22Rv1 (cell line): Measurements from ENCODE around the gene GALM.

Experiments
- H3K27ac ChIP-seq: fragments of 450-650 bp; 2 replicates; pipeline ENCODE4 v1.5.1; 2017
- CTCF ChIP-seq: fragments of 450-650 bp; IDR thresholded peaks from 2 replicates; pipeline ENCODE4 v1.5.1; 2017; ENCODE audit warnings: mild to moderate bottlenecking
- ZFX ChIP-seq: fragments of 450-650 bp; IDR thresholded peaks from 2 replicates; pipeline ENCODE4 v1.6.1; 2017; ENCODE audit warnings: antibody characterized with exemption, borderline replicate concordance

The GALM gene

GRCh38 chr2:38665854-38666555 lies at the start of gene GALM:
TSS of gene GALM (plus strand) at chr2:38666114. CDS start at chr2:38666162, 48 bp downstream.
- TF ChIP-seq CTCF: no peak
- TF ChIP-seq ZFX: no peak

GRCh38 chr2:38617301-38617700 lies 48.6 kb upstream of the GALM start:
- TF ChIP-seq ZFX (no peak), CTCF (no peak)

More at GRCh38 chr2:38665854-38666555, at the start of gene GALM:
- peak within 1 kb of the TSS; percentile 56 for H3K27ac ChIP-seq

GRCh38 chr2:38619458-38620164 lies 46.3 kb upstream of the GALM start:
- no peak for TF ChIP-seq ZFX
- H3K27ac ChIP-seq: no peak overlapping the region

More at GRCh38 chr2:38617301-38617700, 48.6 kb upstream of the GALM start:
- H3K27ac ChIP-seq: no peak overlapping the region

GRCh38 chr2:38620282-38620977 lies 45.5 kb upstream of the GALM start:
- H3K27ac ChIP-seq: no peak overlapping the region
- TF ChIP-seq CTCF (no peak), ZFX (no peak)

GRCh38 chr2:38621018-38621417 lies 44.9 kb upstream of the GALM start:
- H3K27ac ChIP-seq: no peak overlapping the region
- no peak for TF ChIP-seq CTCF
- no peak for TF ChIP-seq ZFX

- no peak overlapping the region for H3K27ac ChIP-seq
- TF ChIP-seq ZFX (no peak), CTCF (no peak)
These were observed 43.7 kb upstream of the GALM start for GRCh38 chr2:38622210-38622609.

GRCh38 chr2:38626326-38627035 lies 39.4 kb upstream of the GALM start:
- no peak overlapping the region for H3K27ac ChIP-seq

More at GRCh38 chr2:38626326-38627035, 39.4 kb upstream of the GALM start:
- TF ChIP-seq ZFX (no peak), CTCF (no peak)
